ENCODE data around the gene DUSP16. TPM values are rescaled to one million over a fixed set of nuclear protein-coding genes. Genes with fewer than 3 reads are reported as not detected.
"Not testable (repeated sequence)": the region's sequence is repeated elsewhere in the genome, so short reads cannot be mapped to it uniquely, and the experiment has no call there.

Gene DUSP16, protein sequence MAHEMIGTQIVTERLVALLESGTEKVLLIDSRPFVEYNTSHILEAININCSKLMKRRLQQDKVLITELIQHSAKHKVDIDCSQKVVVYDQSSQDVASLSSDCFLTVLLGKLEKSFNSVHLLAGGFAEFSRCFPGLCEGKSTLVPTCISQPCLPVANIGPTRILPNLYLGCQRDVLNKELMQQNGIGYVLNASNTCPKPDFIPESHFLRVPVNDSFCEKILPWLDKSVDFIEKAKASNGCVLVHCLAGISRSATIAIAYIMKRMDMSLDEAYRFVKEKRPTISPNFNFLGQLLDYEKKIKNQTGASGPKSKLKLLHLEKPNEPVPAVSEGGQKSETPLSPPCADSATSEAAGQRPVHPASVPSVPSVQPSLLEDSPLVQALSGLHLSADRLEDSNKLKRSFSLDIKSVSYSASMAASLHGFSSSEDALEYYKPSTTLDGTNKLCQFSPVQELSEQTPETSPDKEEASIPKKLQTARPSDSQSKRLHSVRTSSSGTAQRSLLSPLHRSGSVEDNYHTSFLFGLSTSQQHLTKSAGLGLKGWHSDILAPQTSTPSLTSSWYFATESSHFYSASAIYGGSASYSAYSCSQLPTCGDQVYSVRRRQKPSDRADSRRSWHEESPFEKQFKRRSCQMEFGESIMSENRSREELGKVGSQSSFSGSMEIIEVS
- 5.0 and 5.3 TPM in 2 replicates for total RNA-seq (2014; rRNA removed; shearing (Covaris generic))

DNA sequence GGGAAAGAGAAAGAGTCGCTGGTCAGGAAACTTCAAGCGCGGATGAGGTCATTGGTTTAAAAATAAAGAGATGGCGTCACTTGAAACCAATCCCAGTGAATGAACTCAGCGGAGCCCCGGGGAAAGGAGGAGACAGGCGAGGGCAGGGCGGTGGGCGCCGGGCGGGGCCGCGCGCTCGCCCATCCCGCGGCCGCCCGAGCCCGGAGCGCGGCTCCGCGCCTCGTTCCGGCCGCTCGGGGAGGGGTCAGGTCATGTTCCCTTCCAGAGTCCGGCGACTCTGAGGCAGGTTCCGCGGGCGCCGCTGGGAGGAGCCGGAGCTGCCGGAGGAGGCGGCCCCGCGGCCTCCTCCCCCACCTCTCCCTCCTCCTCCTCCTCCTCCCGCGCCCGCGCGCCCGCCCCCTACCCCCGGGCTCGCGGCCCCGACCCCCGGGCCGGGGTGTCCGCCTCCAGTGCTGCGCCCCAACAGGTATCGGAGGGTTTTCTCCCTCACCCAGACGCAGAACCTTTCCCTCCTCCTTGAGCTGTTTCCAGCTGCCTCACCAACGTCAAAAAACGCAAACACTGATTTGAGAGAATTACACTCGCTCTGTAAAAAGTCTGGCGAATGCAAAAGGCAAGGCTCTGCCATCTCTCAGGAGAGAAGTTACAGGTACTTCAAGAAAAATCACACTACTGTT is at the start of gene DUSP16:
TSS of gene DUSP16 (minus strand) at position 279 of the 677 bp plus-strand sequence. CDS start 41,765 bp downstream, outside the sequence.
- Histone ChIP-seq H3K27me3 (no peaks in the 10 kb centered on the region), H3K9me3 (replicated peaks) (no peaks in the 10 kb centered on the region), H3K36me3 (no peaks in the 10 kb centered on the region), H3K4me3 (peak within 1 kb of the TSS; percentile 66), H3K4me1 (peaks cover 13% of the 10 kb centered on the region), H3K27ac (peak within 1 kb of the TSS; percentile 93)
- peak; percentile 89 to 94 for DNase-seq

DNA sequence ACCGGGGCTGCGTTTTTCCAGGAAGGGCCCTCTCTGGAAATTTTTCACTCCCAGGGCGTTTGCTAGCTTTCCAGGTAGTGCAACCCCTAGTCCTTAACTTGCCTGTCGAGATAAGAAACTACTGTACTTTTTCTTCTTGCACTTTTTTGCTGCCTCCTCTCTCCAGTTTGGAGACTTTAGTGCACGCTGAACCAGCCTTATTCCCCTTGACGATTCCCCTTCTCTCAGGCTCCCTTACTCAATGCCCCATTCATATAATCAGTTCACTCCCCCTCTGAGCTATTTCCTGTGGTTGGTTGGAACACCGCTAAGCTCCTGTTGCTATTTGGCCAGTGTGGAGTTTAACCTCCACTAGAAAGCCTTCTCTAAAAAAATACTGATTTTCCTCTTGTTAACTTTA is 49.7 kb upstream of the DUSP16 start:
- Histone ChIP-seq H3K4me1 (no peaks in the 10 kb centered on the region), H3K4me3 (peak overlapping the region; percentile 78), H3K27ac (peak overlapping the region; percentile 82), H3K9me3 (replicated peaks) (no peaks in the 10 kb centered on the region), H3K36me3 (0 out of 2 replicates have a peak, but pooled peaks cover 3% of the 10 kb centered on the region), H3K27me3 (no peaks in the 10 kb centered on the region)
- peak; percentile 37 to 69 for DNase-seq

DNA sequence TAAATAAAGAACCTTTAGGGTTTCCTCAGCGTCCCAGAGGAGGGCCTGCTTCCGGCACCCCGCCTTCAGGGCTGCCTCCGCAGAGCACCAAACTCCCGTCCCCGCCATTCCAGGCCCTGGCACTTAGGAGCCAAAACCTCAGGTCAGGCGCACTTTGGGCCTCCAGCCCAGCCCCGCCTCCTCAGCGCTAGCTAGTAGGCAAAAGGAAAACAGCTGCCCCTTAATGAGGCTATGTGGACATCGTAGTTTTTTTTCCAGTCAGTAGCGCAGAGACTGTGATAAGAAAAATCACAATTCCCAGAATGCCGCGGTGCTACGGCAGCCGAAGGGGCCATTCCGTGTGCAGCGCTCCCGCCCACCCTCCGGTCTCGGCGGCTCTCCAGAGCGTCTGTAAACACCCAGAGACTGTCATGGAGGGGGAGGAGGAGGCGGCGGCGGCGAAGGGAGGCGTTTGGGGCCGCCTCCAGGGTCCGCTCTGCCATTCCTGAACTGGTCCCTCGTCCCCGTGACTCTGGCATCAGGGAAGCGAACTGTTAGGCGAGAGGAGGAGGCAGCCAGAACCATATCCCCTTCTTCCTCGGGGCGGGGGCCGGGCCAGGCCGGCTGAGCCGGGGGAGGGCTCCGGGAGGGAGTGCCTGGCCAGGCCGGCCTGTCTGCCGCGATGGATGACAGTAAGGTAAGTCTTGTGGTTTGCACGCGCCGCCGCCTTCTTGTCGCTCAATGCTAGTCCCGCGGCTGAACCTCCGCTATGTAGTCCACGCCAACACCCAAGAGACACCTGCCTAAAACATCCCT is 49.0 kb upstream of the DUSP16 start, which contains the start of gene CREBL2:
TSS of gene CREBL2 (plus strand) at position 365 of the 795 bp plus-strand sequence. CDS start at position 662, 297 bp downstream.
- Histone ChIP-seq H3K9me3 (replicated peaks) (no peaks in the 10 kb centered on the region), H3K27ac (peak within 1 kb of the TSS; percentile 82), H3K36me3 (0 out of 2 replicates have a peak, but pooled peaks cover 3% of the 10 kb centered on the region), H3K27me3 (no peaks in the 10 kb centered on the region), H3K4me3 (peak within 1 kb of the TSS; percentile 78), H3K4me1 (0 out of 2 replicates have a peak, but pooled peaks cover 2% of the 10 kb centered on the region)
- peak; percentile 94 to 96 for DNase-seq

DNA sequence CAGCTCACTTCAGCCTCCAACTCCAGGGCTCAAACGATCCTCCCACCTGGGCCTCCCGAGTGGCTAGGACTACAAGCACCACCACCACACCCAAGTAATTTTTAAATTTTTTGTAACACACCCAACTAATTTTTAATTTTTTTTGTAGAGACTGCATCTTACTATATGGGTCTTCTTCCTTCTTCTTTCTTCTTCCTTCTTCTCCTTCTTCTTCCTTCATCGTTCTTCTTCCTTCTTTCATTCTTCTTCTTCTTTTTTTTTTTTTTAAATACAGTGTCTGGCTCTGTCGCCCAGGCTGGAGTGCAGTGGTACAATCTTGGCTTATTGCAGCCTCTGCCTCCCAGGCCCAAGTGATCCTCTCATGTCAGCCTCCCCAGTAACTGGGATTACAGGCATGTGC is 48.0 kb upstream of the DUSP16 start:
- Histone ChIP-seq H3K4me3 (peak overlapping the region; percentile 78), H3K4me1 (0 out of 2 replicates have a peak, but pooled peaks cover 2% of the 10 kb centered on the region), H3K27me3 (no peaks in the 10 kb centered on the region), H3K9me3 (replicated peaks) (no peaks in the 10 kb centered on the region), H3K27ac (peak overlapping the region; percentile 82; the same call in 1 of the 2 replicates), H3K36me3 (no peaks in the 10 kb centered on the region)
- no peak for DNase-seq

DNA sequence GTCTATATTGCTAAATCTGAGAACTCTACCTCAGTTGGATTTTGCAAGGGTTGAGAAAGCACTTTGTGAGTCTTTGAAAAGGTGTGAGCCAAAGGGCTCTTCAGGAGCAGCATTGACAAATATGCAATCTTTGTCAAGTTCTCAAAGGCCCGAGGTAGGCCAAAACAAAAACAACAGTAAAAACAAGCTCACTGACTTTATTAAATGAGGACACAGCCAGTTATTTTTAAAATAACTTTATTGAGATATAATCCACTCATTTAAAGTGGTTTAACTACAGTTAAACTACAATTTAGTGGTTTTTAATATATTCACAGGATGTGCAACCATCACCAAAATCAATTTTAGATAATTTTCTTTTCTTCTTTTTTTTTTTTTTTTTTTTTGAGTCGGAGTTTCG is 47.0 kb upstream of the DUSP16 start:
- no peak overlapping the region for H3K27ac ChIP-seq
- 0 out of 2 replicates have a peak, but pooled peaks cover 2% of the 10 kb centered on the region for H3K4me1 ChIP-seq
- H3K36me3 ChIP-seq, result no peaks in the 10 kb centered on the region
- no peak for DNase-seq
- no peak overlapping the region for H3K4me3 ChIP-seq
- H3K9me3 ChIP-seq (replicated peaks), result no peaks in the 10 kb centered on the region
- no peaks in the 10 kb centered on the region for H3K27me3 ChIP-seq

DNA sequence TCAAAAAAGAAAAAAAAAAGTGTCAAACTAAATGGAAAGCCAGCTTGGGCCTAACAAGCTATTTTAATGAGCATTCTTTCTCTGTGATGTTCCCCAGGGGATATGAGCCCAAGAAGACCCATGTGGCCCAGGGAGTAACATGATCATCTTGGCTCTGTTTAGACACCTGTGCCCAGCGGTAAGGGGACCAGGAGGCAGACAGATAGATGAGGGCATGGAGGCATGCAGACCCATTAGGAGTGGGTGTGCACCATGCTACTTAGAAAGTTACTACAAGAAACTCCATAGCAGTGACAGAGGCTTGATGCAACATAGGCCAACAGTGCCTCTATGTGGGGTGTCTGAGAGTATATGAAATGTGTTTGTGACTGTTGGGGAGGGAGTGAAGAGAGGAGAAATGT is 45.9 kb upstream of the DUSP16 start:
- no peak overlapping the region for H3K27ac ChIP-seq
- peak; percentile 21 to 35 for DNase-seq
- H3K36me3 ChIP-seq, result no peaks in the 10 kb centered on the region
- no peaks in the 10 kb centered on the region for H3K9me3 ChIP-seq (replicated peaks)
- no peak overlapping the region for H3K4me3 ChIP-seq
- H3K27me3 ChIP-seq, result no peaks in the 10 kb centered on the region
- 0 out of 2 replicates have a peak, but pooled peaks cover 2% of the 10 kb centered on the region for H3K4me1 ChIP-seq

DNA sequence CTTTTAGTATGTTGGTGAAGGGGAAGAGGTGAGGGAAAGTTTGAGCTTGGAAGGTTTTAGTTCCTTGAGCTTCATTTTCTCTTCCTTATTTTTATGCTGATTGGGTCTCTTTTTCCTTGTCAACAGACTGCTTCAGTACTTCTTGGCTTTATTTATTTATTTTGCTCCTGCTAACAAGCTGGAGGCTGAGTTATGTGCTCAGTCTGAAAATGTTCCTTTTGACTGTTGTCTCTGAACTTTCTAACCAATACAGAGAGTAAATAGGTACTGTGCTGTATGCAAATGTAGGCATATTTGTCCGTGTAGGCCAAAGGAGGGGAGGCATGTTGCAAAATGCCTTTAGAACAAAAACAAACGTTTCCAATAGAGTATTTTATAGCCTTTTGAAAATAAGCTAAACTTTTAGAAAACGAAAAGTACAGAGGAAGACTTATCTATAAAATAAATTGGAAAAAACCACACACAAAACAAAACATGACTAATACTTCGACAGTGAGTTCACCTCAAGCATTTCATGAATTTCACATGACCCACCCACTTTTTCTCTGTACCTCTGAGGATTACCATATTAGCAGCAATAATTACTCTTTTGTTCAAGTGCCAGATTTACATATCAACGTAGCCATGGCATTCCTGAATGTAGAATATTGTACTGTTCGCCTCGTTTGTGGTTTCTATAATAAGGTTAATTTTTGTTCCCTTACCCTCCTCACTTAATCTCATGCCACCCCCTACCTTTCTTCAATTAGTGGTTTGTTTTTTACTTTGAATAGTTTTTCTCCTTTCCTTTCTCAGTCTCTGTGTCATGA is 44.3 kb upstream of the DUSP16 start:
- no peak overlapping the region for H3K4me3 ChIP-seq
- no peaks in the 10 kb centered on the region for H3K9me3 ChIP-seq (replicated peaks)
- no peaks in the 10 kb centered on the region for H3K36me3 ChIP-seq
- no peak for DNase-seq
- 0 out of 2 replicates have a peak, but pooled peaks cover 2% of the 10 kb centered on the region for H3K4me1 ChIP-seq
- H3K27ac ChIP-seq, result no peak overlapping the region
- no peaks in the 10 kb centered on the region for H3K27me3 ChIP-seq

DNA sequence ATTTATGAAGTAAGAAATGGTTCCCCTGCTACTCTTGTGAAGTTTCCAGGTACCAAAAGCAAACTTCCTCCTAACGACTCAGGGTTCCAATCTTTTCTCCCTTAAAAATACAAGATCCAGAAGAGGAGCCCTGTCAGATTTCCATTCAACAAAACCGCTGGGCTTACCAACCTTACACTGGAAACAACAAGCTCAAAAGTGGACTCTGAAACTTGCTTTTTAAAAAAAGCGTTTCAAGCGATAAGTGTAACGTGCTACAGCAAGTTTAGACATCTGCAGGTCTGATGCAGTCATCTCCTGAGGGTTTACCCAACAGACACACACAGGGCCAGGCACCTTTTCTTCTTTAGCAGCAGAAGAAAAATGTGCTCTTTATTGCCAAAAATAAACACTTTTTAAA is 42.1 kb upstream of the DUSP16 start:
- no peak for DNase-seq
- no peaks in the 10 kb centered on the region for H3K27me3 ChIP-seq
- H3K4me3 ChIP-seq, result no peak overlapping the region
- no peaks in the 10 kb centered on the region for H3K36me3 ChIP-seq
- H3K9me3 ChIP-seq (replicated peaks), result no peaks in the 10 kb centered on the region
- no peak overlapping the region for H3K27ac ChIP-seq
- 0 out of 2 replicates have a peak, but pooled peaks cover 2% of the 10 kb centered on the region for H3K4me1 ChIP-seq

DNA sequence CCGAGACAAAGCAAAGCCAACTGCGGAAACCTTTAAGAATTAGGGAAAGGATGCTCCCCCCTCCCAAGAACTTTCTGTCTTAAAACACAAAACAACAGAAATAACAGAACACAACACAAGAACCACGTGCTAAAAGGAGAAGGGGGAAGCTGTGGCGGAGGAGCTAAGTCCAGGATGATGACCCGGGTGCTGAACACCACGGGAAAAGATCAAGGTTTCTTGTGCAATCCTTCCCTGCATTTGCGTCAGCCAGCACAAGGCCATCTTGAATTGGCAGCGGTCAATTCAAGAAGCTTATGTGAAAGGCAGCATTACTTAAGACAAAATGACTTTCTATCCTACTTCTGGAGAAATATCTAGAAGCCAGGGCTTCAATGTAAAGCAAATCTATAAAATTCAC is 38.0 kb upstream of the DUSP16 start:
- DNase-seq, result no peak
- Histone ChIP-seq H3K27me3 (no peaks in the 10 kb centered on the region), H3K4me3 (no peak overlapping the region), H3K27ac (no peak overlapping the region), H3K4me1 (no peaks in the 10 kb centered on the region), H3K9me3 (replicated peaks) (no peaks in the 10 kb centered on the region), H3K36me3 (no peaks in the 10 kb centered on the region)

DNA sequence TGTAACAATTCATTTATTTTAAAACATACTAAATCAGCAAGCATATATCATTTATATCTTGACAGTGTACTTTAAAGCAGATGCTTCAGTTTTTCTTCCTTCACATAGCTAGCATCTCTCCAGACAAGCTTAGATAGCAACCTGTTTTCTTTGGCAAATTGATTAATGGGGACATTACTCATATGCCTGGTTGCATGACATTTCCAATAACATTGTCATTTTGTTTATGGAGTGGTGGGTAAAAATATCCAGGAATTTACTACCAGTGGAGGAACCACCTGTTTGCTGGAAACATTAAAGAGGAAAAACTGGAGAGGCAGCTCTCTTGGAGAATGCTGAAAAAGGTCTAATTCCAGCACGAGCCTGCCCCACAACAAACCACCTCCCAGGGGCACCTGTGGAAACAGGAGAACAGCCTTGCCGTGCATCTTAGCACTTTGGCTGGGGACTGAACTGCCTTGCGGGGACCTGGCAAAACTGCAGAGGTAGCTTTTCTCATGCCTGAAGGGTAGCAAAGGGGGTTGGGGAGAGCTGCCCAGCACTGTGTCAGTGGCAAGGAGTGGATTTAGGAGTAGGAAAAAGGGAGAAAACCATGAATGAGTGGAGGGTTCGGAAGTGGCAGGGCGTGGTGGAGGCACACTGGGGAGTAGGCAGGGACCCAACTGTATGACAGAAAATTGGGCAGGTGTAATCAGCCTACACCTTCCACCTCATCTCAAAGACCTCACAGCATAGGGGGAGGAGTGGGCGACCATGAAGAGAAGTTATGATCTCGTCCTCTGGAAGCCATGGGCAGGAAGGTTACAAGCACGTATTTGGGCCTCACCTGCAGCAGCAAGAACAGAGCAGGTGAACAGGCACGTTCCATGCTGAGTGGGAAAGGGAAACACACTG is 37.3 kb upstream of the DUSP16 start:
- H3K9me3 ChIP-seq (replicated peaks), result no peaks in the 10 kb centered on the region
- H3K36me3 ChIP-seq, result no peaks in the 10 kb centered on the region
- H3K27ac ChIP-seq, result no peak overlapping the region
- H3K4me1 ChIP-seq, result no peaks in the 10 kb centered on the region
- DNase-seq, result no peak
- no peaks in the 10 kb centered on the region for H3K27me3 ChIP-seq
- H3K4me3 ChIP-seq, result no peak overlapping the region

DNA sequence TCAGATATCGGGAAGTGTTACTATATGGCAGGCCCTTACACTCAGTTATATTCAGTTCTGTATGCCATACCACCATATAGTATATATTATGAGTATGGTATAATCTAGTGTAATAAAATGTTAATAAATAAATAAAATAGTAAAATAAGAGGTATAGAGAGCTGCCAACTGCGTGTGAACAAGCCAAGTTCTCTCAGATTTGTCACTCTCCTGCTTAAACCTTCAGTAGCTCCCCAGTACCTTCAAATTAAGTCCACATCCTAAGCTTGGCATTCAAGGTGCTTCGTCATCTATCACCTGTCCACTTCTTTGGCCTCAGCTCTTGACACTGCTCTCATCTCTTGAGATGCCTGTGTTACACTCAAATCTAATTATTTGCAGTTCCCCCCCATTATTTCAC is 36.2 kb upstream of the DUSP16 start:
- H3K27me3 ChIP-seq, result no peaks in the 10 kb centered on the region
- no peak overlapping the region for H3K4me3 ChIP-seq
- DNase-seq, result no peak
- H3K36me3 ChIP-seq, result no peaks in the 10 kb centered on the region
- no peak overlapping the region for H3K27ac ChIP-seq
- H3K4me1 ChIP-seq, result no peaks in the 10 kb centered on the region
- no peaks in the 10 kb centered on the region for H3K9me3 ChIP-seq (replicated peaks)

DNA sequence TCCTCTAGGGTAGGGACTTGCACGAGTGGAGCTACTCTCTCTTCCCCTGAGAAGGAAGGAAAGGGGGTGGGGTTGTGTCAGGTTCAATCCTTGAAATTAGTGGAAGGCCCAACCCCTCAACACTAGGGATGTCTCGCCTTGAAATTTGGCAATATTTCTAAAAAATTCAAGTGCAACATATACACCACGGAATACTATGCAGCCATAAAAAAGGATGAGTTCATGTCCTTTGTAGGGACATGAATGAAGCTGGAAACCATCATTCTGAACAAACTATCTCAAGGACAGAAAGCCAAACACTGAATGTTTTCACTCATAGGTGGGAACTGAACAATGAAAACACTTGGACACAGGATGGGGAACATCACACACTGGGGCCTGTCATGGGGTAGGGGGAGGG is 33.9 kb upstream of the DUSP16 start:
- H3K27ac ChIP-seq; H3K4me1 ChIP-seq; H3K27me3 ChIP-seq; H3K9me3 ChIP-seq (replicated peaks); H3K36me3 ChIP-seq; DNase-seq; H3K4me3 ChIP-seq: not testable (repeated sequence)

DNA sequence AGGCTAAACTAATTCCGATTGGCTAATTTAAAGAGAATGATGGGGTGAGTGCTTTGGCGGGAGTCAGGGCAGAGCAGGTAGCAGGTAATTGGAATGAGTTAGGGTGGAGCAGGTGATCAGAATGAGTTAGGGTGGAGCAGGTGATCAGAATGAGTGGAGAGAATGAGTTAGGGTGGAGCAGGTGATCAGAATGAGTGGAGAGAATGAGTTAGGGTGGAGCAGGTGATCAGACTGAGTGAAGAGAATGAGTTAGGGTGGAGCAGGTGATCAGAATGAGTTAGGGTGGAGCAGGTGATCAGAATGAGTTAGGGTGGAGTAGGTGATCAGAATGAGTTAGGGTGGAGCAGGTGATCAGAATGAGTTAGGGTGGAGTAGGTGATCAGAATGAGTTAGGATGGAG is 33.3 kb upstream of the DUSP16 start:
- H3K36me3 ChIP-seq; H3K9me3 ChIP-seq (replicated peaks); H3K4me1 ChIP-seq; H3K4me3 ChIP-seq; H3K27me3 ChIP-seq; H3K27ac ChIP-seq; DNase-seq: not testable (repeated sequence)
